Neural progenitor cell (in vitro differentiated cells): ENCODE measurements around the gene MYPOP. TPM values are rescaled to one million over a fixed set of nuclear protein-coding genes. Genes with fewer than 3 reads are reported as not detected.
"Not testable (repeated sequence)": the region's sequence is repeated elsewhere in the genome, so short reads cannot be mapped to it uniquely, and the experiment has no call there.

Experiments
- DNase-seq: peaks from one replicate; pipeline ENCODE4 v3.0.0-alpha.2; 2016; ENCODE audit warnings: low spot score
- H2AFZ ChIP-seq: fragments of 200-600 bp; sonication (generic); replicated peaks from 2 replicates; pipeline ENCODE4 v1.6.1; 2016; ENCODE audit warnings: antibody characterized with exemption
- H3F3A ChIP-seq: fragments of 200-600 bp; sonication (generic); 2 replicates; pipeline ENCODE4 v1.6.1; 2016; ENCODE audit warnings: antibody characterized with exemption, low read depth
- H3K27ac ChIP-seq: fragments of 200-600 bp; sonication (generic); 2 replicates; pipeline ENCODE4 v1.5.1; 2016; ENCODE audit warnings: mild to moderate bottlenecking
- H3K27me3 ChIP-seq: fragments of 200-600 bp; sonication (generic); 2 replicates; pipeline ENCODE4 v1.6.1; 2016; ENCODE audit warnings: mild to moderate bottlenecking, moderate library complexity
- H3K36me3 ChIP-seq: fragments of 200-600 bp; sonication (generic); 2 replicates; pipeline ENCODE4 v1.5.1; 2016
- H3K4me1 ChIP-seq: fragments of 200-600 bp; sonication (generic); 2 replicates; pipeline ENCODE4 v1.6.1; 2016; ENCODE audit warnings: mixed run types
- H3K4me2 ChIP-seq: fragments of 200-600 bp; sonication (generic); 2 replicates; pipeline ENCODE4 v1.6.1; 2016
- H3K4me3 ChIP-seq: fragments of 200-600 bp; sonication (generic); 2 replicates; pipeline ENCODE4 v1.5.1; 2016
- H3K79me2 ChIP-seq: fragments of 200-600 bp; sonication (generic); 2 replicates; pipeline ENCODE4 v1.6.1; 2016; ENCODE audit warnings: low read depth
- H3K9ac ChIP-seq: fragments of 200-600 bp; sonication (generic); 2 replicates; pipeline ENCODE4 v1.6.1; 2016
- H3K9me3 ChIP-seq: fragments of 200-600 bp; sonication (generic); 2 replicates; pipeline ENCODE4 v1.5.1; 2016; ENCODE audit warnings: low read depth
- H4K20me1 ChIP-seq: fragments of 200-600 bp; sonication (generic); 2 replicates; pipeline ENCODE4 v1.6.1; 2016; ENCODE audit warnings: low read depth
- H3K27ac Mint-ChIP-seq: 3 replicates; pipeline ENCODE4 v1.8.0; 2021; ENCODE audit warnings: mixed read lengths
- H3K27me3 Mint-ChIP-seq: 2 replicates; pipeline ENCODE4 v1.8.0; 2022; ENCODE audit warnings: low read depth, mild to moderate bottlenecking, inconsistent platforms, moderate library complexity, mixed read lengths; ENCODE audit not compliant: insufficient read depth
- H3K36me3 Mint-ChIP-seq: 3 replicates; pipeline ENCODE4 v1.8.0; 2021; ENCODE audit warnings: mixed read lengths
- H3K4me1 Mint-ChIP-seq: 3 replicates; pipeline ENCODE4 v1.8.0; 2021; ENCODE audit warnings: mixed read lengths
- H3K4me3 Mint-ChIP-seq: 3 replicates; pipeline ENCODE4 v1.8.0; 2021; ENCODE audit warnings: mild to moderate bottlenecking, moderate library complexity, mixed read lengths
- H3K9me3 Mint-ChIP-seq: 3 replicates; pipeline ENCODE4 v1.8.0; 2020; ENCODE audit warnings: mixed read lengths
- EZH2 ChIP-seq: fragments of 200-600 bp; sonication (generic); IDR thresholded peaks from 2 replicates; pipeline ENCODE4 v1.6.1; 2017; ENCODE audit warnings: antibody characterized with exemption, mild to moderate bottlenecking, moderate library complexity
- EZH2phosphoT487 ChIP-seq: fragments of 200-600 bp; sonication (generic); IDR thresholded peaks from 2 replicates; pipeline ENCODE4 v1.6.1; 2017; ENCODE audit warnings: antibody characterized with exemption
- total RNA-seq: library from RNA; depleted of rRNA; stranded (reverse); fragments of >200 nt; gene quantifications from 2 replicates; pipeline ENCODE4 v1.2.3, GENCODE V29; 2015; ENCODE audit warnings: low replicate concordance
- TF ChIP-seq, protein P1 (sequence below): fragments of 200-600 bp; sonication (generic); IDR thresholded peaks from 2 replicates; pipeline ENCODE4 v1.5.1; 2017; ENCODE audit warnings: antibody characterized with exemption, mild to moderate bottlenecking

Gene MYPOP
- total RNA-seq, 1 donor from 2014 or later = 0.07 TPM

DNA sequence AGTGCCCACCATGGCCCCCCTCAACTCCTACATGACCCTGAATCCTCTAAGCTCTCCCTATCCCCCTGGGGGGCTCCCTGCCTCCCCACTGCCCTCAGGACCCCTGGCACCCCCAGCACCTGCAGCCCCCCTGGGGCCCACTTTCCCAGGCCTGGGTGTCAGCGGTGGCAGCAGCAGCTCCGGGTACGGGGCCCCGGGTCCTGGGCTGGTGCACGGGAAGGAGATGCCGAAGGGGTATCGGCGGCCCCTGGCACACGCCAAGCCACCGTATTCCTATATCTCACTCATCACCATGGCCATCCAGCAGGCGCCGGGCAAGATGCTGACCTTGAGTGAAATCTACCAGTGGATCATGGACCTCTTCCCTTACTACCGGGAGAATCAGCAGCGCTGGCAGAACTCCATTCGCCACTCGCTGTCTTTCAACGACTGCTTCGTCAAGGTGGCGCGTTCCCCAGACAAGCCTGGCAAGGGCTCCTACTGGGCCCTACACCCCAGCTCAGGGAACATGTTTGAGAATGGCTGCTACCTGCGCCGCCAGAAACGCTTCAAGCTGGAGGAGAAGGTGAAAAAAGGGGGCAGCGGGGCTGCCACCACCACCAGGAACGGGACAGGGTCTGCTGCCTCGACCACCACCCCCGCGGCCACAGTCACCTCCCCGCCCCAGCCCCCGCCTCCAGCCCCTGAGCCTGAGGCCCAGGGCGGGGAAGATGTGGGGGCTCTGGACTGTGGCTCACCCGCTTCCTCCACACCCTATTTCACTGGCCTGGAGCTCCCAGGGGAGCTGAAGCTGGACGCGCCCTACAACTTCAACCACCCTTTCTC, 30.1 kb downstream of the MYPOP start:
- Histone ChIP-seq H3K79me2 (peaks cover 5% of the 10 kb centered on the region), H3F3A (no peaks in the 10 kb centered on the region), H3K27ac (no peak overlapping the region), H3K27me3 (no peaks in the 10 kb centered on the region), H3K4me2 (no peak overlapping the region), H4K20me1 (no peaks in the 10 kb centered on the region), H3K9me3 (no peaks in the 10 kb centered on the region), H2AFZ (no peak overlapping the region), H3K4me1 (peaks cover 12% of the 10 kb centered on the region), H3K4me3 (no peak overlapping the region), H3K9ac (no peak overlapping the region), H3K36me3 (no peaks in the 10 kb centered on the region)
- Mint-ChIP-seq H3K36me3 (no peaks in the 10 kb centered on the region), H3K27me3 (peaks cover 17% of the 10 kb centered on the region), H3K9me3 (peaks cover 2% of the 10 kb centered on the region), H3K27ac (no peak overlapping the region), H3K4me1 (peaks cover 29% of the 10 kb centered on the region), H3K4me3 (no peak overlapping the region)
- TF ChIP-seq, protein P1, sequence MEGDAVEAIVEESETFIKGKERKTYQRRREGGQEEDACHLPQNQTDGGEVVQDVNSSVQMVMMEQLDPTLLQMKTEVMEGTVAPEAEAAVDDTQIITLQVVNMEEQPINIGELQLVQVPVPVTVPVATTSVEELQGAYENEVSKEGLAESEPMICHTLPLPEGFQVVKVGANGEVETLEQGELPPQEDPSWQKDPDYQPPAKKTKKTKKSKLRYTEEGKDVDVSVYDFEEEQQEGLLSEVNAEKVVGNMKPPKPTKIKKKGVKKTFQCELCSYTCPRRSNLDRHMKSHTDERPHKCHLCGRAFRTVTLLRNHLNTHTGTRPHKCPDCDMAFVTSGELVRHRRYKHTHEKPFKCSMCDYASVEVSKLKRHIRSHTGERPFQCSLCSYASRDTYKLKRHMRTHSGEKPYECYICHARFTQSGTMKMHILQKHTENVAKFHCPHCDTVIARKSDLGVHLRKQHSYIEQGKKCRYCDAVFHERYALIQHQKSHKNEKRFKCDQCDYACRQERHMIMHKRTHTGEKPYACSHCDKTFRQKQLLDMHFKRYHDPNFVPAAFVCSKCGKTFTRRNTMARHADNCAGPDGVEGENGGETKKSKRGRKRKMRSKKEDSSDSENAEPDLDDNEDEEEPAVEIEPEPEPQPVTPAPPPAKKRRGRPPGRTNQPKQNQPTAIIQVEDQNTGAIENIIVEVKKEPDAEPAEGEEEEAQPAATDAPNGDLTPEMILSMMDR = no peak
- TF ChIP-seq EZH2phosphoT487 (no peak), EZH2 (no peak)
- no peak for DNase-seq

DNA sequence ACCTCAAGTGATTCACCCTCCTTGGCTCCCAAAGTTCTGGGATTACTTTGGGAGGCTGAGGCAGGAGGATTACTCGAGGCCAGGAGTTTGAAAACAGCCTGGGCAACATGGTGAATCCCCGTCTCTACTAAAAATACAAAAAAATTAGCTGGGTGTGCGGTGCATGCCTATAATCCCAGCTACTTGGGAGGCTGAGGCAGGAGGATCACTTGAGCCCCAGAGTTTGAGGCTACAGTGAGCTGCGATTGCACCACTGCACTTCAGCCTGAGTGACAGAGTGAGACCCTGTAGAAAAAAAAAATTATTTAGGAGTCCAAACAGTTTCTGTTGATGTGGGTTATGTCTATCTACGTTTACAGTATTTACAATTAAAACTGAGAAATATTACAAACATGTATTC, 31.6 kb downstream of the MYPOP start:
- no peak overlapping the region for H3K9ac ChIP-seq
- TF ChIP-seq EZH2 (no peak), EZH2phosphoT487 (no peak)
- TF ChIP-seq, protein P1 = no peak
- H3K9me3 Mint-ChIP-seq = peaks cover 2% of the 10 kb centered on the region
- no peaks in the 10 kb centered on the region for H4K20me1 ChIP-seq
- peaks cover 27% of the 10 kb centered on the region for H3K27me3 Mint-ChIP-seq
- no peaks in the 10 kb centered on the region for H3K4me1 ChIP-seq
- H3K4me3 Mint-ChIP-seq = no peak overlapping the region
- H3K79me2 ChIP-seq = peaks cover 6% of the 10 kb centered on the region
- H3K27ac ChIP-seq = no peak overlapping the region
- H3K4me2 ChIP-seq = no peak overlapping the region
- H3K36me3 ChIP-seq = no peaks in the 10 kb centered on the region
- H3K27ac Mint-ChIP-seq = no peak overlapping the region
- peaks cover 19% of the 10 kb centered on the region for H3K4me1 Mint-ChIP-seq
- no peak for DNase-seq
- H3K36me3 Mint-ChIP-seq = no peaks in the 10 kb centered on the region
- no peak overlapping the region for H2AFZ ChIP-seq
- no peak overlapping the region for H3K4me3 ChIP-seq
- H3K9me3 ChIP-seq = no peaks in the 10 kb centered on the region
- H3K27me3 ChIP-seq = no peaks in the 10 kb centered on the region
- H3F3A ChIP-seq = peaks cover 2% of the 10 kb centered on the region

DNA sequence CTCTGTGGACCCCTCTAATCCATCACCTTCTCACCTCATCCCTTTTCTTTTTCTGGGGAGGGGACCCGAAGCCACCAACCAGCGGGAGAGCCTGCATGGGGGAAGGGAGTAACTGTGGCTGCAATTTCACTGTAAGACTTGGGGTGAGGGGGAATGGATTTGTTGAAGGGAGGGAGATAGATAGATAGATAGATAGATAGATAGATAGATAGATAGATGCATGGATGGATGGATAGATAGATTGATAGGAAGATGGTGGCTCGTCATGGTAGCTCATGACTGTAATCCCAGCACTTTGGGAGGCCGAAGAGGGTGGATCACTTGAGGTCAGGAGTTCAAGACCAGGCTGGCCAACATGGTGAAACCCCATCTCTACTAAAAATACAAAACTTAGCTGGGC, 35.2 kb downstream of the MYPOP start:
- not testable (repeated sequence) for H3K9me3 ChIP-seq, H3K36me3 ChIP-seq, H3K4me3 Mint-ChIP-seq, DNase-seq, H3K27ac Mint-ChIP-seq, H4K20me1 ChIP-seq, H3K27me3 ChIP-seq, H3K9ac ChIP-seq, H2AFZ ChIP-seq, H3K36me3 Mint-ChIP-seq, H3K9me3 Mint-ChIP-seq, H3K27ac ChIP-seq, H3K4me1 Mint-ChIP-seq, H3K4me2 ChIP-seq, H3K4me3 ChIP-seq, H3K4me1 ChIP-seq
- peaks cover 46% of the 10 kb centered on the region for H3K27me3 Mint-ChIP-seq
- peaks cover 24% of the 10 kb centered on the region for H3K79me2 ChIP-seq
- H3F3A ChIP-seq = peaks cover 18% of the 10 kb centered on the region
